Urinary bladder (tissue), 4 donors: Measurements from ENCODE around the gene ELMOD1. TPM values are rescaled to one million over a fixed set of nuclear protein-coding genes. Genes with fewer than 3 reads are reported as not detected.

Source experiments
- DNase-seq: peaks from one replicate; pipeline ENCODE4 v3.0.0-alpha.2; 2015; ENCODE audit errors: extremely low spot score
- H3K27ac ChIP-seq: one replicate; pipeline ENCODE4 v1.5.1; 2013; ENCODE audit warnings: low read depth, mild to moderate bottlenecking, moderate library complexity
- H3K36me3 ChIP-seq: one replicate; pipeline ENCODE4 v1.6.1; 2013; ENCODE audit warnings: mild to moderate bottlenecking, moderate library complexity; ENCODE audit not compliant: insufficient read depth
- H3K4me1 ChIP-seq: one replicate; pipeline ENCODE4 v1.6.1; 2013; ENCODE audit warnings: mild to moderate bottlenecking, moderate library complexity; ENCODE audit not compliant: insufficient read depth
- H3K4me3 ChIP-seq: one replicate; pipeline ENCODE4 v1.5.1; 2013; ENCODE audit warnings: low read depth, low read length
- WGBS: extraction: QIAGEN DNeasy Blood & Tissue Kit; methylation state at CpG from one replicate; pipeline ENCODE4 v1.1.7; 2013; 5-methylcytosine and 5-hydroxymethylcytosine counted together
- polyA plus RNA-seq: library from polyadenylated mRNA; stranded (reverse); fragments of 200-250 nt; gene quantifications from one replicate; pipeline ENCODE4 v1.2.3, GENCODE V29; 2013
- total RNA-seq: library from RNA; depleted of rRNA; stranded (reverse); fragments of >200 nt; gene quantifications from one replicate; pipeline ENCODE4 v1.2.3, GENCODE V29; 2014
- donor health status: healthy with polysubstance abuse.
- donor health status: healthy.

ELMOD1 gene
- total and polyA plus RNA-seq, 2 donors, result 0.14 to 1.6 TPM

- WGBS, result 14% methylated on average over 1 of the region's 1 CpG
- DNase-seq, result no peak
- H3K36me3 ChIP-seq, result no peaks in the 10 kb centered on the region
- no peak overlapping the region for H3K4me3 ChIP-seq
- H3K4me1 ChIP-seq, result no peaks in the 10 kb centered on the region
- no peak overlapping the region for H3K27ac ChIP-seq
Observed at GRCh38 chr11:107696140-107696539, 105.2 kb downstream of the ELMOD1 start.

- H3K4me1 ChIP-seq, result no peaks in the 10 kb centered on the region
- no peaks in the 10 kb centered on the region for H3K36me3 ChIP-seq
- no peak for DNase-seq
- WGBS, result 87% methylated on average over 6 of the region's 6 CpGs
- H3K4me3 ChIP-seq, result no peak overlapping the region
- H3K27ac ChIP-seq, result no peak overlapping the region
Observed at GRCh38 chr11:107697291-107697690, 106.3 kb downstream of the ELMOD1 start.

GRCh38 chr11:107699371-107700285 is 108.7 kb downstream of the ELMOD1 start:
- H3K4me3 ChIP-seq, result no peak overlapping the region
- DNase-seq, result no peak

DNA sequence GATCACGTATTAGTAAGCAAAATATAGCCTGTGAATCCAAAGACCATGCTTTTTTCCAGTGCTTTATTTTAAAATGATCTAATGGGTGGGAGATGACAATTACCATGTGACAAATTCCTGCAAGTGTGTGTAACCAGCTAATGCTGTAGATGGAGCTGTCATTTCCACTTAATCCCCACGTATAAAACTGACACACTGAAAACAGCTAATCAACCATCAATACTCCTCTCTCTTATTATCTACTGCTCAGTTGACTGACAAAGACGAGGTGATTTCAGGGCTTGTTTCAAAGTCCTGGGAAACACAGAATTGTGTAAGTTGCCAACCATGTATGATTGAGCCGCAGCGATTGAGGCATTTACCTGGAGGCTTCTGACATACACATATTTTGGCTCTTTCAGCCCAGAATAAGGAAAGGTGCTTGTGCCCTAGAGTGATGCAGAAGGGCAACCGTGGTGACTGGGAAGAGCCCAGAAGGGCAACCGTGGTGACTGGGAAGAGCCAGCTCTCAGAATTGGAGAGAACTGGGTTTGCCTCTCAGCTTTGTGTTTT is 111.2 kb downstream of the ELMOD1 start:
- Histone ChIP-seq H3K4me3 (no peak overlapping the region), H3K4me1 (no peaks in the 10 kb centered on the region), H3K27ac (no peak overlapping the region), H3K36me3 (no peaks in the 10 kb centered on the region)
- WGBS, result 86% methylated on average over 7 of the region's 7 CpGs
- no peak for DNase-seq

More at GRCh38 chr11:107699371-107700285, 108.7 kb downstream of the ELMOD1 start:
- H3K27ac ChIP-seq, result no peak overlapping the region
- no peaks in the 10 kb centered on the region for H3K4me1 ChIP-seq
- WGBS, result 78% methylated on average over 15 of the region's 15 CpGs
- no peaks in the 10 kb centered on the region for H3K36me3 ChIP-seq

DNA sequence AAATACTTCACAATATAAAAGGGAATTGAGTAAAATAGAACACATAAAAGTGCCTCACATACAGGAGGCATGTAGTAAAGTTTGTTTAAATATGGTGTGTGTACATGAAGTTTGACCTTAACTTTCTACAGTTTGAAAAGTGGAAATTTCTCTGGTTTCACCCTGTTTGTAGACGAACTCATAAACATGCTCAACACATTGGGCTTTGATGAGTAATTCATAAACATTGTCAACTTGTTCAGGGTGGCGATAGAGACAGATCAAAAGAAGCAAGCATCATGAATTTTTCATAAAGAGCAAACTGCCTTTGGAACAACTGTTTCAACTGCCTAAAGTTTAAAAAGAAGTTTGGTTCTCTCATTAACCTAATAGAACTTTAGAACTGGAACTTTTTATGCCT is 111.8 kb downstream of the ELMOD1 start:
- Histone ChIP-seq H3K4me1 (no peaks in the 10 kb centered on the region), H3K36me3 (no peaks in the 10 kb centered on the region), H3K4me3 (no peak overlapping the region), H3K27ac (no peak overlapping the region)
- 49% methylated on average over 2 of the region's 2 CpGs for WGBS
- DNase-seq, result no peak

- no peak overlapping the region for H3K27ac ChIP-seq
- no peak for DNase-seq
- WGBS, result 89% methylated on average over 3 of the region's 3 CpGs
- no peaks in the 10 kb centered on the region for H3K4me1 ChIP-seq
- H3K4me3 ChIP-seq, result no peak overlapping the region
- no peaks in the 10 kb centered on the region for H3K36me3 ChIP-seq
Observed at GRCh38 chr11:107704451-107704850, 113.5 kb downstream of the ELMOD1 start.

- no peak overlapping the region for H3K4me3 ChIP-seq
- no peak overlapping the region for H3K27ac ChIP-seq
- 67% methylated on average over 2 of the region's 2 CpGs for WGBS
- no peaks in the 10 kb centered on the region for H3K36me3 ChIP-seq
- no peaks in the 10 kb centered on the region for H3K4me1 ChIP-seq
- no peak for DNase-seq
Observed at GRCh38 chr11:107705027-107705426, 114.1 kb downstream of the ELMOD1 start.

DNA sequence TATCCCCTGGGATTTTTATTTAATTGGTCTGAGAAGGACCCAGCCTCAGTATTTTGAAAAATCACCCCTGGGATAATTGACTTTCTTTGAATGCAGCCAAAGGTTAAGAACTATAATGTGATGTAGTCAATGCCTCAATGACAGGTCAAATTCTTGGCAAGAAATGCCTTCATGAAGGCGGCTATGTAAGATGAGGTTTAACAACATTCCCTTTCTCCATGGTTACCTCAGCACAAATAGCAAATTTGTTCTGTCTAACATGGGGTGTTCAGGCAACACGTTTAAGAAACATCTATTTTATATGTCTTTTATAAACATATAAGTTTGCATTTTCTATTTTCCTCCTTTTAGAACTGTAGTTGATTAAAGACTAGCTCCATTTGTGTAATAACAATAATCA is 115.6 kb downstream of the ELMOD1 start:
- DNase-seq, result no peak
- WGBS, result 37% methylated on average over 2 of the region's 2 CpGs
- no peaks in the 10 kb centered on the region for H3K4me1 ChIP-seq
- no peak overlapping the region for H3K27ac ChIP-seq
- H3K36me3 ChIP-seq, result no peaks in the 10 kb centered on the region
- no peak overlapping the region for H3K4me3 ChIP-seq

DNA sequence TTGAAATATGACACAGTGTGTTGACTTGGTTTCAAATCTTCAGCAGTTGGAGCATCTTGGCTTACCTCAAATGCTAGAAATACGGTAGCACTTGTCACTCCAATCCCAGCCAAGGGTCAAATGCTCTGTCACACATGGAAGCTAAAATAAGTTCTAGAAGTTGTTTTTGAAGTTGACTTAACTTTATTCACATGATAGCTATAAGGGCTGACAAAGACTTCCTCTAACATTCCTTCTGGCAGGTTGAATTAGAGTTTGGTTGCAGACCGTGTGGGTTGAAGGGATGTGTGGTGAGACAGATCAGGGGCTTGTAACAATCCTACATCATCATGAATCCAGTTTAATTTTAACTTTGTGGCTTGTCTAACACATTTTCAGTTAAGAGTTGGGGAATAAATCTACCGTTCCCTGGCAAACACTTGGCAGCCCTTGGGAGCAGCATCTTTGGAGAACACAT is 116.3 kb downstream of the ELMOD1 start:
- 74% methylated on average over 3 of the region's 3 CpGs for WGBS
- H3K27ac ChIP-seq, result no peak overlapping the region
- no peak for DNase-seq
- H3K36me3 ChIP-seq, result no peaks in the 10 kb centered on the region
- H3K4me1 ChIP-seq, result no peaks in the 10 kb centered on the region
- no peak overlapping the region for H3K4me3 ChIP-seq

DNA sequence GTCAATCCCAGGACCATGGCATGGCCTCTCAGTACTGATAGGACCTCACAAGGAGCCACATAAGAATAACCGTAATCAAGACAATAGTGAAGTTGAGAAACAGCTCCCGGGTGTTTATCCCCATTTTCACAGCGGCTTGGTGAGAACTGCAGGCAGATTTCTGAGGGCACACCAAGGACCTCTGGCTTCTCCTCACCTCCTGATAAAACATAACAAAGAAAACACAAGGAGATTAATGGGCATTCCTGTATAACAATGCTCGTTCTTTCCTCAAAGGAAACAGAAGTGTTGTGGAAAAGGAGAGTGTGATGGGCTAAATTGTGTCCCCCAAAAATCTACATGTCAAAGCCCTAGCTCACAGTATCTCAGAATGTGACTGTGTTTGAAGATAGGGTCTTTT is 116.9 kb downstream of the ELMOD1 start:
- DNase-seq, result no peak
- Histone ChIP-seq H3K4me3 (no peak overlapping the region), H3K36me3 (no peaks in the 10 kb centered on the region), H3K27ac (no peak overlapping the region), H3K4me1 (no peaks in the 10 kb centered on the region)
- 68% methylated on average over 4 of the region's 4 CpGs for WGBS

GRCh38 chr11:107708792-107709191 is 117.8 kb downstream of the ELMOD1 start:
- Histone ChIP-seq H3K4me3 (no peak overlapping the region), H3K27ac (no peak overlapping the region), H3K4me1 (no peaks in the 10 kb centered on the region), H3K36me3 (no peaks in the 10 kb centered on the region)
- DNase-seq, result no peak
- WGBS, result 67% methylated on average over 3 of the region's 3 CpGs

GRCh38 chr11:107710301-107710700 is 119.4 kb downstream of the ELMOD1 start:
- no peak overlapping the region for H3K27ac ChIP-seq
- no peak for DNase-seq
- no peak overlapping the region for H3K4me3 ChIP-seq
- H3K4me1 ChIP-seq, result no peaks in the 10 kb centered on the region
- 27% methylated on average over 1 of the region's 1 CpG for WGBS
- no peaks in the 10 kb centered on the region for H3K36me3 ChIP-seq

- no peaks in the 10 kb centered on the region for H3K4me1 ChIP-seq
- no peaks in the 10 kb centered on the region for H3K36me3 ChIP-seq
- no peak for DNase-seq
- WGBS, result 51% methylated on average over 12 of the region's 12 CpGs
- H3K4me3 ChIP-seq, result no peak within 1 kb of the TSS
- no peak within 1 kb of the TSS for H3K27ac ChIP-seq
Observed at GRCh38 chr11:107711861-107712755, 121.2 kb downstream of the ELMOD1 start, which contains the start of gene SLN. Gene SLN, minus strand, starts transcription at chr11:107712056.
